SK-MEL-5 (cell line): Measurements from ENCODE around the gene HSPB6. TPM values are rescaled to one million over a fixed set of nuclear protein-coding genes. Genes with fewer than 3 reads are reported as not detected.

ENCODE experiments used
- DNase-seq: peaks from one replicate; pipeline ENCODE4 v3.0.0-alpha.2; 2016; ENCODE audit warnings: low read depth, low spot score
- in situ Hi-C: cut with HindIII; loops from 2 replicates; pipeline ENCODE4 v1.10.0; 2016; ENCODE audit warnings: low sequenced_read_pairs, high pct_unique_total_duplicates, low pct_unique_long_range_greater_than_20kb
- total RNA-seq: library from RNA; depleted of rRNA; stranded (reverse); fragments of >200 nt; shearing (Covaris generic); gene quantifications from 2 replicates; pipeline ENCODE4 v1.2.3, GENCODE V29; 2014; rRNA removed

Gene HSPB6
- total RNA-seq, 1 experiment from 2014 or later = not detected

GRCh38 chr19:35715981-35716800, 40.6 kb downstream of the HSPB6 start:
- in situ Hi-C loops = no loop called here
- no peak for DNase-seq

- in situ Hi-C loops = no loop called here
- no peak for DNase-seq
Observed at GRCh38 chr19:35715355-35715809, 41.4 kb downstream of the HSPB6 start.

GRCh38 chr19:35714601-35715354, 42.1 kb downstream of the HSPB6 start:
- DNase-seq = no peak
- in situ Hi-C loops = no loop called here

GRCh38 chr19:35713904-35714495, 42.8 kb downstream of the HSPB6 start:
- no peak for DNase-seq
- in situ Hi-C loops = no loop called here

GRCh38 chr19:35713506-35713850, 43.4 kb downstream of the HSPB6 start:
- in situ Hi-C loops = no loop called here
- no peak for DNase-seq

- in situ Hi-C loops = no loop called here
- DNase-seq = no peak
Observed at GRCh38 chr19:35712567-35713505, 44.0 kb downstream of the HSPB6 start.

- DNase-seq = no peak
- in situ Hi-C loops = no loop called here
Observed at GRCh38 chr19:35710784-35711723, 45.8 kb downstream of the HSPB6 start.

- DNase-seq = no peak
- in situ Hi-C loops = no loop called here
Observed at GRCh38 chr19:35708391-35708790, 48.4 kb downstream of the HSPB6 start.

Other genes starting within 250 kb of the HSPB6 start
- 16.7 and 23.0 TPM in 2 replicates for gene DMKN, start 243.4 kb downstream of the HSPB6 start, total RNA-seq
- 0.11 TPM in 1 of 2 replicates, not detected in the other for gene SBSN, start 228.7 kb downstream of the HSPB6 start, total RNA-seq
- 3.2 and 3.6 TPM in 2 replicates for gene GAPDHS, start 223.6 kb downstream of the HSPB6 start, total RNA-seq
- 582 and 591 TPM in 2 replicates for gene TMEM147, start 211.4 kb downstream of the HSPB6 start, total RNA-seq
- not detected in 2 replicates for gene ATP4A, start 193.4 kb downstream of the HSPB6 start, total RNA-seq
- not detected in 2 replicates for gene PMIS2, start 170.9 kb downstream of the HSPB6 start, total RNA-seq
- gene HAUS5, start 144.3 kb downstream of the HSPB6 start, total RNA-seq = 9.2 and 11.1 TPM in 2 replicates
- 54.5 and 58.2 TPM in 2 replicates for gene RBM42, start 128.0 kb downstream of the HSPB6 start, total RNA-seq
- gene ETV2, start 115.3 kb downstream of the HSPB6 start, total RNA-seq = 0.40 TPM in 1 of 2 replicates, not detected in the other
- gene COX6B1, start 108.7 kb downstream of the HSPB6 start, total RNA-seq = 568 and 619 TPM in 2 replicates
- gene UPK1A, start 90.5 kb downstream of the HSPB6 start, total RNA-seq = not detected in 2 replicates
- gene ZBTB32, start 52.5 kb downstream of the HSPB6 start, total RNA-seq = not detected in 2 replicates
- gene KMT2B, start 39.0 kb downstream of the HSPB6 start, total RNA-seq = 3.7 and 5.9 TPM in 2 replicates
- gene IGFLR1, start 14.6 kb downstream of the HSPB6 start, total RNA-seq = 1.5 and 6.9 TPM in 2 replicates
- 6.0 and 6.9 TPM in 2 replicates for gene U2AF1L4, start 11.6 kb downstream of the HSPB6 start, total RNA-seq
- 51.5 and 56.0 TPM in 2 replicates for gene PSENEN, start 11.4 kb downstream of the HSPB6 start, total RNA-seq
- gene LIN37, start 8.5 kb downstream of the HSPB6 start, total RNA-seq = 5.3 and 7.7 TPM in 2 replicates
- gene PROSER3, start 1.1 kb upstream of the HSPB6 start, total RNA-seq = 1.3 and 1.7 TPM in 2 replicates
- 0.83 and 0.87 TPM in 2 replicates for gene ARHGAP33, start 18.5 kb upstream of the HSPB6 start, total RNA-seq
- gene PRODH2, start 55.8 kb upstream of the HSPB6 start, total RNA-seq = not detected in 2 replicates
- gene NPHS1, start 95.5 kb upstream of the HSPB6 start, total RNA-seq = not detected in 2 replicates
- 1.7 and 2.4 TPM in 2 replicates for gene KIRREL2, start 99.9 kb upstream of the HSPB6 start, total RNA-seq
- gene APLP1, start 111.5 kb upstream of the HSPB6 start, total RNA-seq = 9.2 and 13.5 TPM in 2 replicates
- gene NFKBID, start 143.5 kb upstream of the HSPB6 start, total RNA-seq = 1.1 and 1.9 TPM in 2 replicates
- not detected in 2 replicates for gene HCST, start 145.5 kb upstream of the HSPB6 start, total RNA-seq
- not detected in 2 replicates for gene TYROBP, start 151.3 kb upstream of the HSPB6 start, total RNA-seq
- gene LRFN3, start 179.3 kb upstream of the HSPB6 start, total RNA-seq = 1.8 and 3.3 TPM in 2 replicates
- 13.3 and 14.1 TPM in 2 replicates for gene SDHAF1, start 238.2 kb upstream of the HSPB6 start, total RNA-seq